Measurements from ENCODE around the gene MCTP1.

Gene MCTP1

DNA sequence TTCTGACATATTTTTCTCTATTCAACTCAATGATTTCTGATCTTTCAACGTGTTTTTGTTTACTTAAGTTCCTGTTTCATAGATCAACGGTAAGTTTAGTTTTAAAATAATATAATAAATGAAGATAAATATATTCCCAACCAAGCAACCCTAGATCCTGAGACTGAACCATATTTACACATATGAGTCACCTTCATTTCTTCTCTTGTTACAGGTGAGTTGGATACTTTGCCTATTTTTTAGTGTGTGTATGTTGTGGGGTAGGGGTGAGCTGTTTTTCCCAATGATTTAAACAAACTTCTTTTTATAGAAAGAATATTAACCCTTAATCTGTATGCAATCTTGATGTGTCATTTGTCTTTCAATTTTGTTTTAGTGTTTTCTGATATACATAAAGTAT lies 186.9 kb downstream of the MCTP1 start:
- ChIA-PET POLR2A (ENCODE audit: low non-redundant PET) (no interaction called here), CTCF (interaction anchor here (0.6 kb wide), 1 partner anchor 45 kb away, joined by 3 read pairs; no protein-coding TSS in a partner anchor)
- TF ChIP-seq, protein P1, sequence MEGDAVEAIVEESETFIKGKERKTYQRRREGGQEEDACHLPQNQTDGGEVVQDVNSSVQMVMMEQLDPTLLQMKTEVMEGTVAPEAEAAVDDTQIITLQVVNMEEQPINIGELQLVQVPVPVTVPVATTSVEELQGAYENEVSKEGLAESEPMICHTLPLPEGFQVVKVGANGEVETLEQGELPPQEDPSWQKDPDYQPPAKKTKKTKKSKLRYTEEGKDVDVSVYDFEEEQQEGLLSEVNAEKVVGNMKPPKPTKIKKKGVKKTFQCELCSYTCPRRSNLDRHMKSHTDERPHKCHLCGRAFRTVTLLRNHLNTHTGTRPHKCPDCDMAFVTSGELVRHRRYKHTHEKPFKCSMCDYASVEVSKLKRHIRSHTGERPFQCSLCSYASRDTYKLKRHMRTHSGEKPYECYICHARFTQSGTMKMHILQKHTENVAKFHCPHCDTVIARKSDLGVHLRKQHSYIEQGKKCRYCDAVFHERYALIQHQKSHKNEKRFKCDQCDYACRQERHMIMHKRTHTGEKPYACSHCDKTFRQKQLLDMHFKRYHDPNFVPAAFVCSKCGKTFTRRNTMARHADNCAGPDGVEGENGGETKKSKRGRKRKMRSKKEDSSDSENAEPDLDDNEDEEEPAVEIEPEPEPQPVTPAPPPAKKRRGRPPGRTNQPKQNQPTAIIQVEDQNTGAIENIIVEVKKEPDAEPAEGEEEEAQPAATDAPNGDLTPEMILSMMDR (conservative IDR thresholded peaks at IDR 0.05; ENCODE audit: low read depth): no peak
- H3K27ac ChIP-seq: no peak overlapping the region
- DNase-seq (ENCODE audit: low spot score): no peak

DNA sequence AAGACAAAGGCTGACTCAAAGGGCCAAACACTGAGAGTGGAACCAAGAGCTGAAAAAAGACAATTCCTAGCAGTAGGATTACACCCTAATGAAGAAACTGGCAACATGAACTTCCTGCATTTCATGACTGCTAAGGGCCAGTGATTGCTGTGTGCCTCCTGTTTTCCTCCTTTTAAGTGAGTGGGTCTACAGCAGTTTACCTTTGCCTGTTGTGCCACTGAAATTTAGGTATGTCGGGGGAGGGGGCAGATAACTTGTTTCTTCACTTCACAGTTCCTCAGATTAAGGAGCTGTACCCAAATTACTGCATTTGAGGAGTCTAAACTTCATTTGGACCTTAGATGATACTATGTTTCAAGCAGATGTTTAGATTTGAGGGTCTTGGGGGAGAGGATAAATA lies 191.7 kb downstream of the MCTP1 start:
- TF ChIP-seq, protein P1 (conservative IDR thresholded peaks at IDR 0.05; ENCODE audit: low read depth): no peak
- CTCF ChIA-PET: interaction anchor here (0.6 kb wide), 1 partner anchor 1509 kb away, joined by 4 read pairs; no protein-coding TSS in a partner anchor
- no peak overlapping the region for H3K27ac ChIP-seq
- POLR2A ChIA-PET (ENCODE audit: low non-redundant PET): no interaction called here
- DNase-seq (ENCODE audit: low spot score): no peak

DNA sequence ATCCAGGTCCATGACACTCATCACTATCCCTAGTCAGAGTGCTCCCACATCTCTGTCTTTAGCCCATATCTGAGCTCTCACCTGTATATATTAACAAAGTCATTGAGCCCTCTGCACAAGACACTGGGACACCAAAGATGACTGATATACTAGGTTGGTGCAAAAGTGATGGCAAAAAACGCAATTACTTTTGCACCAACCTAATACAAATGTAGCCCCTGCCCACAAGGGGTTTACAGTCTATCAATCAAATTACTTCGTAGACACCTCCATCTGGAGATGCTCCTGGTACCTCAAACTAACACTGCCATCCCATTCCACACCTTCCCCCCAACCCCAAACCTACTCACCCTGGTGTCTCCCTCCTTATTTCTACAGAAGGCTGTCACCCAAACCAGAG lies 194.1 kb downstream of the MCTP1 start:
- H3K27ac ChIP-seq: no peak overlapping the region
- POLR2A ChIA-PET (ENCODE audit: low non-redundant PET): no interaction called here
- no peak for DNase-seq (ENCODE audit: low spot score)
- CTCF ChIA-PET: no interaction called here
- TF ChIP-seq, protein P1 (conservative IDR thresholded peaks at IDR 0.05; ENCODE audit: low read depth): no peak

DNA sequence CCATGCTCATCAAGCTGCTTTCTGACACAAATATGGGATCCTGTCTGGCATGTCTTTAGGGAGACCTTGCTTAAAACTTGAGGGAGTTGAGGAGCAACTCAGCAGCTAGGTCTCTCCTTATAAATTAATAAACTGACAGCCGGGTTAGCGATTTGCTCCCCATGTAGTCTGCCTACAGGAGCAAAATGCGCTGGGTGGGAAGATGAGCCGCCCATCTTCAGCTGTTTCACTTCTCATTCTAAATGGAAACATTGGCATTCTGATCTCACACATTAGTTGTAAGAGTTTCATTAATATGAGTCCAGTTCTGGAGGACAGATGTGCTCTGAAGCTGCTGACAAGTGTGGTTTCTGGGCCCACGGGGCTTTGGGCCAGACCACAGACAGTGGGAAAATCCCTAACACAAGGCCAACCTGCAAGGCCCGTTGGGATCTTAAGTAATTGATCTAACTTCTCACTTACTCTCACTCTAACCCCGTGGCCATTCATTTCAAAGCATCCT lies 197.0 kb downstream of the MCTP1 start:
- ChIA-PET CTCF (no interaction called here), POLR2A (ENCODE audit: low non-redundant PET) (no interaction called here)
- no peak for DNase-seq (ENCODE audit: low spot score)
- TF ChIP-seq, protein P1 (conservative IDR thresholded peaks at IDR 0.05; ENCODE audit: low read depth): no peak
- no peak overlapping the region for H3K27ac ChIP-seq

DNA sequence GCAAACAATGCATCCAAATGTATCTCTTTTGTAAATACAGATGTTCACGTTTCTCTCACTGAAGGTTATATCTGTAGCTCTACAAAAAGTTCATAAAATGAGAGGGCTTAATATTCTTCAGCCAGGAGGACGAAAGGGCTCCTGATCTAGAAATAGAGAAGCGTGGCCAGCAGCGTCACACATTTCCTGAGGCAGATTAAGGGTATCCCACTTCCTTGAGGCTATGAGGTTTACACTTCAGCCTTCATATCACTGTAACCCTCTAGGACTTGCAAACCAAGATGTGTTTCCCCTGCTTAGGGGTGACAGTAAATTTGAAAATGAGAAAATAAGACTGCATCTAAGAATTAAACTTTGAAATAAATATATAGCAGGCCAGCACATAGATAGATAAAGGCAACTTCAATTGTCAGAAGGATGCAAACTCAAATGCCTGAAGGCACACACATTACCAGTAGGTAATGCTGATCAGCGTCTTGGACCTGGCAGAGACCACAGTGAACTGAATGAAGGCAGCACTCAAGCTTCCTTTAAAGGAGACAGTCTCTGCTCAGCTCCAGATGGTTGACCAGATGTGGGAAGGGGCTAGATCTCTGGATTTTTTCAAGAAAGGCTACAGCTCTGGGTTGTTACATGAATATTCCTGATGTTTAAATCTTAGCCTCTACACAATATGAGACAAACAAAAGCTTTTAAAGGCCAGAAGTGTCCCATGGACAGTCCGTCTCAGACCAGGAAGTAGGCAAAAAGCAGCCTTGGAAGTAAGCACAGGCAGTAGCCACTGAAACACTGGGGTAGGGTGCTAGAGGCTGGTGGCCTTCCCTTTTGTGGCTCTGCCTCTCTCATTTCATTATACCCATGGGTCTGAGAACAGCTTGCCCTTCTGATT lies 197.7 kb downstream of the MCTP1 start:
- ChIA-PET POLR2A (ENCODE audit: low non-redundant PET) (no interaction called here), CTCF (no interaction called here)
- DNase-seq (ENCODE audit: low spot score): no peak
- no peak overlapping the region for H3K27ac ChIP-seq
- TF ChIP-seq, protein P1 (conservative IDR thresholded peaks at IDR 0.05; ENCODE audit: low read depth): no peak

DNA sequence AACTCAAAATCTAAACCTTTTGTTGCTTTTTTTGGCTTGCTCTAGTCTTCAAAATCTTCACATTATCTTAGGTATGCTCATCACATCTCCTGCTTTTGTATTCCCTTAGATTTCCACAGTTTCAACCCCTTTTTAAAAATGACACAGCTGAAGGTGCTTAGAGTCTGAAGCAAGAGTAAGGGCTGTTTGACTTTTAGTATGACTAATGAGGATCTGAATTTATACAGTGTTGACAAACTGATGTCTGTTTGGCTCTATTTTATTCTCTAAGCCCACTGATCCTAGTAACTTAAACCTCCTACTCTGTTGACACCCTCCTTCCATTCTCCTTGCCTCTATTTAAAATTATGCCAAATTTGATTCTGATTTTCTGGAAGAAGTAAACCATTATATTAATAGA lies 200.1 kb downstream of the MCTP1 start:
- H3K27ac ChIP-seq: no peak overlapping the region
- CTCF ChIA-PET: no interaction called here

More for the DNA sequence above, 200.1 kb downstream of the MCTP1 start:
- no peak for DNase-seq (ENCODE audit: low spot score)
- TF ChIP-seq, protein P1 (conservative IDR thresholded peaks at IDR 0.05; ENCODE audit: low read depth): no peak
- POLR2A ChIA-PET (ENCODE audit: low non-redundant PET): no interaction called here

All from RWPE1 (cell line).